ENCODE measurements around the gene RIT2. TPM values are rescaled to one million over a fixed set of nuclear protein-coding genes. Genes with fewer than 3 reads are reported as not detected.

RIT2 gene
- total and polyA plus RNA-seq, 2 of the 4 experiments (the other 2 are of a cell fraction), result not detected

- no peak overlapping the region for H4K8ac ChIP-seq (ENCODE audit: low read depth in 2 of 2, low read length in 2 of 2)
- dilution Hi-C loops (cut with HindIII; ENCODE audit: low sequenced_read_pairs, unreplicated experiment), result no loop called here
- H3K56ac ChIP-seq (ENCODE audit: extremely low read depth, insufficient read depth, low read length), result no peak overlapping the region
- no TSS peak for BruUV-seq (replicated peaks)
- ChIA-PET POLR2A (ENCODE audit: unreplicated experiment) (no interaction called here), CTCF (no interaction called here)
- H4K91ac ChIP-seq (ENCODE audit: insufficient read depth, low read depth, low read length), result no peak overlapping the region
- H2BK5ac ChIP-seq (ENCODE audit: low read depth, low read length, poor library complexity, severe bottlenecking), result no peak overlapping the region
- no peaks in the 10 kb centered on the region for H3K27me3 ChIP-seq (ENCODE audit: control insufficient read depth, insufficient read depth, low read length)
- H3K36me3 ChIP-seq (ENCODE audit: control insufficient read depth, insufficient read depth, low read length), result no peaks in the 10 kb centered on the region
- intact Hi-C loops (cut with micrococcal nuclease), result loop anchor here (10.0 kb wide), 1 partner anchor 62 kb away; no protein-coding TSS in a partner anchor
- no peak overlapping the region for H2BK120ac ChIP-seq (ENCODE audit: low read depth, low read length)
- H3K79me1 ChIP-seq (ENCODE audit: low read depth in 1 of 2, low read length in 2 of 2), result no peaks in the 10 kb centered on the region
- in situ Hi-C loops (cut with MboI; ENCODE audit: low sequenced_read_pairs), result no loop called here
- no CpG with 5 or more reads among the region's 4 CpGs for WGBS, 2 experiments (ENCODE audit: extremely low coverage in 2 of 2, insufficient read length in 1 of 2)
- H3K27ac ChIP-seq (ENCODE audit: insufficient read depth, low read length), result no peak overlapping the region
- no peak overlapping the region for H3K14ac ChIP-seq (replicated peaks; ENCODE audit: low read depth, low read length)
- H2AFZ ChIP-seq (replicated peaks; ENCODE audit: low read length, poor library complexity), result no peak overlapping the region
- no peak for TF ChIP-seq NFE2L2 (IDR thresholded peaks at IDR 0.05; ENCODE audit: low read depth, low read length)
- no peak for TF ChIP-seq POLR2A (IDR thresholded peaks at IDR 0.05; ENCODE audit: low read depth, low read length)
- no peak for TF ChIP-seq SMC3 (IDR thresholded peaks at IDR 0.05; ENCODE audit: low read depth, low read length)
- H3K9ac ChIP-seq (ENCODE audit: low read depth, low read length), result no peak overlapping the region
- no peaks in the 10 kb centered on the region for H3K9me1 ChIP-seq (ENCODE audit: insufficient read depth, low read length)
- ATAC-seq (ENCODE audit: low read depth), result no peak
- no peak overlapping the region for H2AK5ac ChIP-seq (ENCODE audit: low read depth, low read length)
- H2AK9ac ChIP-seq (replicated peaks; ENCODE audit: low read depth, low read length, poor library complexity), result no peak overlapping the region
- H3K4me1 ChIP-seq (ENCODE audit: control insufficient read depth, insufficient read depth, low read length), result no peaks in the 10 kb centered on the region
- no peak for DNase-seq
- H4K5ac ChIP-seq (ENCODE audit: low read depth, low read length), result no peak overlapping the region
- no peak overlapping the region for H3K18ac ChIP-seq (ENCODE audit: low read depth, low read length)
- no peak overlapping the region for H3K23ac ChIP-seq (ENCODE audit: low read depth, low read length)
- no peak overlapping the region for H3K4me2 ChIP-seq (ENCODE audit: low read depth, low read length)
- H2BK20ac ChIP-seq (ENCODE audit: low read depth, low read length), result no peak overlapping the region
- peaks cover 3% of the 10 kb centered on the region; the same call in 1 of the 2 replicates for H3K9me3 ChIP-seq (ENCODE audit: control insufficient read depth, insufficient read depth, low read length)
- H3K4me3 ChIP-seq (ENCODE audit: insufficient read depth, low read depth, low read length), result no peak overlapping the region
- no peaks in the 10 kb centered on the region for H4K20me1 ChIP-seq (ENCODE audit: insufficient read depth, low read length)
- H3K4ac ChIP-seq (ENCODE audit: low read depth, low read length), result no peak overlapping the region
- no peak overlapping the region for H2BK15ac ChIP-seq (ENCODE audit: low read depth, low read length)
Measured at GRCh38 chr18:42752916-42753315, 362.6 kb downstream of the RIT2 start.
